ENCODE data around the gene PPFIBP2.

- TF ChIP-seq CTCF (conservative IDR thresholded peaks at IDR 0.05), result no peak
- TF ChIP-seq ZFX (IDR thresholded peaks at IDR 0.05), result no peak
Measured at GRCh38 chr11:7586376-7586775, 72.6 kb downstream of the PPFIBP2 start.
